Activated CD4-positive, alpha-beta T cell treated with anti-CD3 and anti-CD28 coated beads, Interleukin-10, Interleukin-2, amounts not matched to agents 100 ng/mL and 50 ng/mL, durations not matched to agents 16 hours and 8 hours (primary cell): Measurements from ENCODE around the gene CPEB3.
A peak's percentile ranks its signal among the peaks of the same experiment; 100 is the strongest.
"Not testable (repeated sequence)": the region's sequence is repeated elsewhere in the genome, so short reads cannot be mapped to it uniquely, and the experiment has no call there.

Experiments
- DNase-seq: peaks from one replicate; pipeline ENCODE4 v3.0.0-alpha.2; 2020

The CPEB3 gene

GRCh38 chr10:92265687-92266258, 25.1 kb downstream of the CPEB3 start:
- peak; percentile 31 for DNase-seq

- DNase-seq = no peak
These were observed 26.6 kb downstream of the CPEB3 start for GRCh38 chr10:92264249-92264648.

- no peak for DNase-seq
These were observed 27.5 kb downstream of the CPEB3 start for GRCh38 chr10:92263396-92263795.

- no peak for DNase-seq
These were observed 42.3 kb downstream of the CPEB3 start for GRCh38 chr10:92248566-92248965.

GRCh38 chr10:92244796-92245195, 46.1 kb downstream of the CPEB3 start:
- DNase-seq = peak; percentile 7

GRCh38 chr10:92242910-92243671, 47.8 kb downstream of the CPEB3 start:
- peak; percentile 38 for DNase-seq

- no peak for DNase-seq
These were observed 48.5 kb downstream of the CPEB3 start for GRCh38 chr10:92242380-92242779.

GRCh38 chr10:92241501-92241900, 49.4 kb downstream of the CPEB3 start:
- DNase-seq = no peak

GRCh38 chr10:92241158-92241500, 49.7 kb downstream of the CPEB3 start:
- DNase-seq = no peak

- peak; percentile 55 for DNase-seq
These were observed 50.4 kb downstream of the CPEB3 start for GRCh38 chr10:92240289-92241157.

GRCh38 chr10:92239600-92240288, 51.1 kb downstream of the CPEB3 start:
- peak; percentile 22 for DNase-seq

- no peak for DNase-seq
These were observed 51.7 kb downstream of the CPEB3 start for GRCh38 chr10:92239151-92239599.

- no peak for DNase-seq
These were observed 52.2 kb downstream of the CPEB3 start for GRCh38 chr10:92238586-92239098.

- no peak for DNase-seq
These were observed 52.8 kb downstream of the CPEB3 start for GRCh38 chr10:92238054-92238585.

GRCh38 chr10:92231196-92231595, 59.7 kb downstream of the CPEB3 start:
- DNase-seq = no peak

- no peak for DNase-seq
These were observed 68.1 kb downstream of the CPEB3 start for GRCh38 chr10:92222603-92223262.

- DNase-seq = no peak
These were observed 71.3 kb downstream of the CPEB3 start for GRCh38 chr10:92219559-92219958.

- no peak for DNase-seq
These were observed 72.3 kb downstream of the CPEB3 start for GRCh38 chr10:92218569-92218968.

GRCh38 chr10:92216608-92217007, 74.3 kb downstream of the CPEB3 start:
- not testable (repeated sequence) for DNase-seq

GRCh38 chr10:92215222-92215621, 75.7 kb downstream of the CPEB3 start:
- not testable (repeated sequence) for DNase-seq

- no peak for DNase-seq
These were observed 77.8 kb downstream of the CPEB3 start for GRCh38 chr10:92213049-92213448.

- peak; percentile 14 for DNase-seq
These were observed 82.1 kb downstream of the CPEB3 start for GRCh38 chr10:92208736-92209135.
